HG02943 (cell line): ENCODE results near the gene PNPLA3.

ENCODE experiments used
- ATAC-seq: cut with Tn5 transposase; IDR thresholded peaks from one replicate; pipeline ENCODE4 v1.9.1; 2021; ENCODE audit warnings: mild to moderate bottlenecking, low read depth, moderate library complexity; ENCODE audit not compliant: unreplicated experiment

PNPLA3 gene

DNA sequence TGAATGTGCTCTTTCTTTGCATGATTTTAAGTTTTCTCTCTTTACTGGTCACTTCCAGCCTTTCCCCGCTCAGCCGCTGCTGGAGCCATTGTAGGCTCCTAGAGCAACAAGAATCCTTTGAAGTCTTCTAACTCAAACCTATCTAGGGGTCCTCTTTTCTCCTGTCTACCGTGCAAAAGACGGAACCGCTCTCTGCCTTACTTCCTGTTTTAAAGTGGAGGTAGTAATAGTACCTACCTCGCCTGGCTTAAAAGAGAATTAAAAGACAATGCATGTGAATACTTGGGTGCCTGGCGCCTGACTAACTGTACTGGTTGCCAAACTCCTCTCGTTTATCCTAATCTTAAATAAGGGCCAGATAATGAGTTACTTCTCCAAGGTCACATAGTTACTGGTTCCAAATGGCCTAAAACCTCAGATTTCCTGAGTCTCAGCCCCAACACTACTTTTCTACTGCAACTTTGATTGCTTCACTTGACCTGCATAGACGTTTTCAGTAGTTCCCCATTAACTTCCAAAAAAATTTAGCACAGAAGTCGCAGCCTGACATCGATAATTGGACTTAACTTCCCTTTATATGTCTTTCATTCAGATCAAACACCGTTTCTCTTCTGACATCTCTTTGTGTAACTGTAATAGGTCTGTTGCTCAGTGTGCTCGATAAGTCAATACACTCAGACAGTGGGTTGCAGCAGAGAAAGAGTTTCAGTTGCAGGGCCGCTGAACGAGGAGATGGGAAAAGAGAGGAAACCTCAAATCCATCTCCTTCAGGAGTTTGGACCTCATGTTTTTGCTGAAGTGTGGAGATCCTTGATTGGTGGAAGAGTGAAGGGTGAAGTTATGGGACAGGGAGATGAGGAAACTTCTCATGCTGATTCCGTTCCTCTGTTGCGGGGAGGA lies 32.5 kb downstream of the PNPLA3 start:
- ATAC-seq = no peak

DNA sequence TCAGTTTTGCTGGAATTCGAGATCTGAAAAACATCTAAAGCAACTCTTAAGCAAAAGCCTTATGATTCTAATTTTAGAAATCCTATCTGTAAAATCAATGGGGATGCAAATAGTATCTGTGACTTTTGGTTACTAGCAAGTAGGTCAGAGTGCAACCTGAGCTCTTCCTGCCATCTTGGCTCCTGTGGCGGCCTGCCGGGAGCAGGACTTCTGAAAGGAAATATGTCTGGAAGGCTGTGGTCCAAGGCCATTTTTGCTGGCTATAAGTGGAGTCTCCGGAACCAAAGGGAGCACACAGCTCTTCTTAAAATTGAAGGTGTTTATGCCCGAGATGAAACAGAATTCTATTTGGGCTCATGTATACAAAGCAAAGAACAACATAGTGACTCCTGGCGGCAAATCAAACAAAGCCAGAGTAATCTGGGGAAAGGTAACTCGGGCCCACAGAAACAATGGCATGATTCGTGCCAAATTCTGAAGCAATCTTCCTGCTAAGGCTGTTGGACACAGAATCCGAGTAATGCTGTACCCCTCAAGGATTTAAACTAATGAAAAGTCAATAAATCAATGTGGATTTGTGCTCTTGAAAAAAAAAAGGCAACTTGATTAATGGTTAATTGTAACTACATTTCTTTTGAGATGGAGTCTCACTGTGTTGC lies 33.3 kb downstream of the PNPLA3 start:
- no peak for ATAC-seq

DNA sequence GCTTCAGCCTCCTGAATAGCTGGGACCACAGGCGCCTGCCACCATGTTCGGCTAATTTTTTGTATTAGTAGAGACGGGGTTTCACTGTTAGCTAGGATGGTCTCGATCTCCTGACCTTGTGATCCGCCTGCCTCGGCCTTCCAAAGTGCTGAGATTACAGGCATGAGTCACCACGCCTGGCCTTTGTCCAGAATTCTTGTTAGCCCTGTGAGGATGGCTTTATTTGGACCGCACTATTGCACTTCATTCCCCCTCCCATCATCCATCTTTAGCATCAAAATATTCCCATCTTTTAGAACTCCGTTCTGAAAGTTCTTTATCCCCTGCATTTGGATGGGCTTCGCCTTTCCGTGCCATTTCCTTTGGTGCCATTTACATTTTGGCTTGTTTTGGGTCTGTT lies 34.3 kb downstream of the PNPLA3 start:
- no peak for ATAC-seq

DNA sequence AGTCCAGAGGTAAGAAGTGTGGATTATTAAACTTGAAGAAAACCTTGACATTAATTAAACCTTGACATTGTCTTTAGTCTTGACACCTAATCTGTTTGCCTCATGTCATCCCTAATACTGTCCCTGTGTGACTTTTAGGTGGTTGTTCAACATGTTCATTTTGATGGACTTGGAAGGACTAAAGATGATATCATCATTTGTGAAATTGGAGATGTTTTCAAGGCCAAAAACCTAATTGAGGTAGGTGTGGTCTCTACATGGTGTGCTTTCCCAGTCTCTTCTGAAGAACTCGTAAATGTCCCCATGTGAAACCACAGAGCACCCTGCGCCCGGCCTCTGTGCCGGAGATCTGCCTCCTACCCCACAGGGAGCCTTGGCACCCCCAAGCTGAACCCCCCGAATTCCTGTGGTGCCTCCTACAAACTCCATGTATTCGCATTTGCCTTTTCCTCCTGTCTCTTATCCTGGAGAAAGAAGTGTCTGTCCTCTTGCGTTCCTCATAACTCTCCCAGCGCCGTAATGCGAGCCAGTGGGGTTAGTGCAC lies 40.8 kb downstream of the PNPLA3 start:
- ATAC-seq = no peak

DNA sequence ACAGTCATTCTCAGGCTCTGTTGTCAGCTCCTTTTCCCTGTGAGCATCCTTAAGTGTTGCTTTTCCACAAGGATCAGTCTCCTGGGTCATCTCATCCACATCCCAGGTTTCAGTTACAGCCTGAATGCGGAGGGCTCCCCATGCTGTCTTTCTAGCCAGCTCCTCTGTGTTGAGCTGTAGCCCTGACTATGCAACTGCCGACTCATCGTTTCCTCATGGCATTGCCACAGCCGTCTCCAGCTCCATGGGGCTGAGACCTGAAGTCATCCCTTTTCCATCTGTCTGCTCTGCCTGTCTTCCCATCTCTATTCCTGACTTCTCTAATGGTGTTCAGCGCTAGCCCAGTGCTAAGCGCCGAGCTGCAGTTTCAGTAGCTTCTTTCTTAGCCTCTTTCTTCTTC lies 43.5 kb downstream of the PNPLA3 start:
- no peak for ATAC-seq

DNA sequence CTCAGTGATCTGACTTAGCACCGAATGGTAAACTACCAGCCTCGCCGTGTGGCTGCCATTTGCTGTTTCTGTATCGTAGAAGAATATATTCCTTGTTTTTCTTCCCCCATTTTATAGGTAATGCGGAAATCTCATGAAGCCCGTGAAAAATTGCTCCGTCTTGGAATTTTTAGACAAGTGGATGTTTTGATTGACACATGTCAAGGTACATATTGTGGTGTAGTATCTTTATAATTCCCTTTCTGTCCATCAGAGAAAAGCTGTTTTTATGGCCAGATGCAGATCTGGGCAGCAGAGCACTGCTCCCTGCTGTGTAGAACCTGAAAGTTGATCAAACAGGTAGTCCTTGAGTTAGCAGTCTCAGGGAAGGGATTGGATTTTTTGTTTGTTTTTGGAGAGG lies 45.0 kb downstream of the PNPLA3 start:
- ATAC-seq = no peak

DNA sequence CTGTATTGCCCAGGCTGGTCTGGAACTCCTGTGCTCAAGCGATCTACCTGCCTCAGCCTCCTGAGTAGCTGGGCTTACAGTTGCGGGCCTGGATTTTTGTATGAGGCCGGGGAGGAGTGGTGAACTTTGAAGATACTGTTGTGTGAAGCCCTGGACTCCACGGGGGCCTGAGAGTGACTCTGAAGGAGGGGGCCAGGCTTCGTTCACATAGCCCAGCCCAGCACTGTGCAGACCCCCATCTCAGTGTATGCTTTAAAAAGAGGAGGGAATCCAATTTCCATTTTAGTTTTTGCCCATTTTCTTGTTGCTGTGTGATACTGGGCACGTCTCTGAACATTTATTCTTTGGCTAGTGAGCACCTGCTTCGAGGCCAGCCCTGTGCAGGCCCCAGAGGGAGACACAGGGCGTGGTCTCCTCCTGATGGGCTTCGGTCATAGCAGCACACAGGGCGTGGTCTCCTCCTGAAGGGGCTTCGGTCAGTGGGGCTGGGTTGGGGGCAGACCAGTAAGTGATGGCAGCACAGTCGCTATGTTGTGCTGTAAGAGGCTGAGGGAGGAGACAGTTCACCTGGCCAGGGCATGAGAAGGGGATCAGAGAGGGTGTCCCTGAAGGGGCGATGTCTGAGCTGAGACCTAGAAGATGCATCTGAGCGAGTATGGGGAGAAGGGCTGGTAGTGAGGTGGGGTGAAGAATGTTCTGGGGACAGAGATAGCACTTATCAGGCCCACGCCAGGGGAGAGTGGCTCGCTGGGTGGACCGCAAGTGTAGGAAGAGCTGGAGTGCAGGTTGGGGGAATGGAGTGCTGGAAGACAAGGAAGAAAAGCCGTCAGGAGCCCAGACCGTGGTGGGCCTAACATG lies 45.6 kb downstream of the PNPLA3 start:
- ATAC-seq = no peak

DNA sequence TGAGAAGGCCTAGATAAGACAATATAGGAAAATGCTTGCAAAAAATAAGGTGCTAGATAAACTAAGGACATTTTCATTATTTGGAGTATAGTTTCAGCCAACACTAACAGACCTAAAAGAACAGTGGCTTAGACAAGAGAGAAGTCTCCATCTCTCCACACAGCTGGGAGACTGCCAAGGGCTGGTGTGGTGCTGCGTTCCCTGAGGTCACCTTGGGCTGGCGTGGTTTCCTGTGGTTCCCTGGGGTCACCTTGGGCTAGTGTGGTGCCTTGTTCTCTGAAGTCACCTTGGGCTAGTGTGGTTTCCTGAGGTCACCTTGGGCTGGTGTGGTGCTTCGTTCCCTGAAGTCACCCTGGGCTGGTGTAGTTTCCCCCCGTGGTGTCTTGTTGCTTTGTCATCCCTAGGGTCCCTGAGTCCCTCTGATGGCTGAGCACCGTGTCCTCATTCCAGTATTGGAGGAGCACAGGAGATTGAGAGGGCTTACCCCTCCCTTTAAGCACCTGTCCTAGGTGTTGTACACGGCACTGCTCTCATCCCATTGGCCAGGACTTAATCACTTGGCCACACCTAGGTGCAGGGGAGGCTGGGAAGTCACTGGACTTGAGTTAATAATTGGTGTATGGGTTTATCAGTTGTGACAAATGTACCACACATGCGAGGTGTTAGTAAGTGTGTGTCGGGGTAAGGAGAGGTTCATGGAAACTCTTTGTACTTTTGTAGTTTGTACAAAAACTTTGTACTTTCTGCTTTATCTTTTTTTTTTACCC lies 46.6 kb downstream of the PNPLA3 start:
- ATAC-seq = no peak

DNA sequence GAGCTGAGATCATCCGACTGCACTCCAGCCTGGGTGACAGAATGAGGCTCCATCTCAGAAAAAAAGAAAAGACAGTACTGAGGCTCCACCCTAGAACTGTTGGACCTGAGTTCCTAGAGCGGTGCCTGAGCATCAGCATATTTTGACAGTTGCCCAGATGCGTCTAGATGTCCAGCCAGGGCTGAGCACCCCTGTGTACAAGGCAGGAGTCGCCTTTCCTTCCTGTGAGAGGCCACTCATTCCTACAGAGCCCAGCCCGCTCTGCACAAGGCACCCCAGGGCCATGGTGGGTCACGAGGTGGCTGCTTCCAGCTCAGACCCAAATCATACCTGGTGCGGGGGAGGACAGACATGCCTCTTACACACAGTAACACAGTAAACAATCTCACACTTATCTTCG lies 47.5 kb downstream of the PNPLA3 start:
- ATAC-seq = no peak

DNA sequence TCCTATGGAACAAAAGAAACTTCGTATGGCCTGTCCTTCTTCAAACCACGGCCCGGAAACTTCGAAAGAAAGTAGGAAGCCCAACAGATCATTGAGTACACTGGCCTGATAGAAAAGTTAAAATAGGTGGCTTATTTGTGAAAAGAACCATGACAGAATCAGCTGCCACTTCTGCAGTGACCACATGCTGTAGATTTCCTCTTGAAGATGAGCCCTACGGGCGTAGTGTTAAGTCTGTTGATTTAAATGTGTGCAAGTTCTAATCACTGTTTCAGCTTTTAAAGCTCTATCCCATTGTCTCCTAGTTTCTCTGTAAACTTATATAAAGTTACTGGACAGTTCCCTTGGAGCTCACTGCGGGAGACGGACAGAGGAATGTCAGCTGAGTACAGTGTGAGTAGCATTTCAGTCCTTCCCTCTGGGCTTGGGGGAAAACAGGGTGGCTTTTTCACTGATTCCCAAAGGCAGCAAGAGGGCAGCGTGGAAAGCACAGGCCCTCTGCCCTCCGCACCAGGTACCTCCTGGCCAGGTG lies 49.4 kb downstream of the PNPLA3 start:
- no peak for ATAC-seq

DNA sequence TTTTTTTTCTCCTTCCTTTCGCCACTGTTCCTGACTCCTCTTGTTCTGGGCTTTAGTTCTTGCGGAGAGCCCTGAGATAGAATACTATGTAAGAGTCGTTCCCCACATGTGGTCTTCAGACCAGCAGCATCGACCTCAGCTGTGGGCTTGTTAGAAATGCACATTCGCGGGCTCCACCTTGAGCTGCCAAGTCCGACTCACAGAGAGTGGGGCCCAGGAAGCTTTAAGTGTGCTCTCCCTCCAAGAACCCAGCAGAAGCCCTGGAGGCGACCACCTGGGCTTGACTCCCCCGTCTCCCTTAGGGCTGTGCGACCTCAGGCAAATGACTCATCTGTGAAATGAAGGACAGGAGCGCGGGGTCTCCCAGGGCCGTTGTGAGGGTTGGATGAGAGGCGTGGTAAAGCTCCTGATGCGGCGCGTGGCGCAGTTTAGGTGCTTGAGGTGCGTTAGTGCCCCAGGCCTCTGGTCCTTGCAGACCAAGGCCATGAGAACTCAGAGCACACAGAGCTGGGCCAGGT lies 50.5 kb downstream of the PNPLA3 start:
- no peak for ATAC-seq

DNA sequence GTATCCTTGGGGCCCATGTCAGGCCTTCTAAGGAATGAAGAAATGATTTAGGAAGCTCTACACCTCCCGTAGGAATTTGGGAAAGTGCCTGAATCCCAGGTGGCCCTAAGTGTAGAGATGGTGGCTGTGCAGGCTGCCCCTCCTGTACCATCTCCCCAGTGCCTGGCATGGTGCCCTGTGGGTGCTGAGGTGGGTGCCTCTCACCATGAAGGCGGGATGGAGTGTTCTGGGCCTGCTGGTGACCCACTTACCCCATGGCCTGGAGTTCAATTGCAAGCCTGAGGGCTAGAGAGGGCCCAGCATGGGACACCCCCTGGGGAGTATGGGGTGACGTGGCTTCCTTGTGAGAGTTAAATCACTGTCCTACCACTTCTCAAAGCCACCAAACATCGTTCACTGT lies 51.4 kb downstream of the PNPLA3 start:
- ATAC-seq = no peak

DNA sequence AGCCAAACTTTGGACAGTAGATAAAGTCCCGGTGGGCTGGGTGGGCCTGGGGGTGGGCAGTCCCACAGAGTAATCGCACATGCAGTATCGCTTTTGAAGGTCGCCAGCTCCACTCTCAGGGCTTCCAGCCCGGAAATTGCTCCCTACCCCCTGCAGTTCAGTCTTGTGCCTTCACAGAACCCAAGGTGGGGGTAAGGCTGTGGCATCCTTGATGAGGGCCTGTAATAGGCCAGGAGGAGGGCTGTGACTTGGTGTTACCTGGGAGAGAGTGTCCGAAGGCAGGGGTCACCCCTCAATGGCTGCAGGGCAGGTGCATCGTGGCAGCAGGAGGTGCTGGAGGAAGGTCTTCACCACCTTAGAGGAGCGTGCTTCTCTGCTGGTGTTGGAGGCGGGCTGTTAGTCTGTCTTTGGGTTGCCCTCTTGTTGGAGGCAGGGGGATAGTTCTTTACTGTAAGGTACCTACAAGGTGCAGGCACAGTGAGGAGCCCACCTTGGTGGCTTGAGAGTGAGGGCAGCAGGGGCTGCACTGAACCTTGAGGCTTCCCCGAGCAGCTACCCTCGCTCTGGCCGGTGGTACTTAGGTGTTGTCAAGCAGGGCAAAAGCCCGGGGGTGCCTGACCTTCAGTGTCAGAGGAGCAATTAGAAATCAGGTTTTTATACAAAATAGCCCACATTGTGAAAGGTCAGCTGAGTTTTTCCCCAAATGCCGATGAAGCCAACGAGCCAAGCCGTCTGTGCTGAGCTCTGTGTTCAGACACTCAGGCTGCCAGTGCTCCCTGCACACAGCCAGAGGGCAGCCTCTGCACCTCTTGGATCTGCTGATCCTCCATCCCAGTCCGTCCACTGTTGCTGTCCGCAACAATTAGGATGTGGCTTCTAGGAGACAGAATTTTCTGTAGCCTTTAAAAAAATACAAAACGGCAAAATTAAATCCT lies 53.5 kb downstream of the PNPLA3 start:
- no peak for ATAC-seq

DNA sequence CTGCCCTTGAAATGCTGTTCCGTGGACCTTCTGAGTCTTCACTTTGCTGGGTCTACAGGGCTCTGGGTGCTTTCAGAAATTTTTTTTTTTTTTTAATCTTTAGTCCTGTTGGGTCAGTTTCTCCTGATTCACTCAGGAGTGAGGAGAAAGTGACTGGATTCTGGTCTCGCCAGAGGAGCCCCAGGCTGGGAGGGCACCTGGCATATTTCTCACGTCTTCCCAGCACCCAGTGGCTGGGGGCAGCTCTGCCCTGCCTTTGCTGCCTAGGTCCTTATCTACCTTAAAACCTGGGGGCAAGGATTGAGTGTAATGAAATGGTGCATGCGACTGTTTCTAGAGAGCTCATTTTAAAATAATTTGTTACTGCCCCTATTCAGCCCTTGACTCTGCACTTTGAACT lies 55.0 kb downstream of the PNPLA3 start:
- ATAC-seq = no peak

DNA sequence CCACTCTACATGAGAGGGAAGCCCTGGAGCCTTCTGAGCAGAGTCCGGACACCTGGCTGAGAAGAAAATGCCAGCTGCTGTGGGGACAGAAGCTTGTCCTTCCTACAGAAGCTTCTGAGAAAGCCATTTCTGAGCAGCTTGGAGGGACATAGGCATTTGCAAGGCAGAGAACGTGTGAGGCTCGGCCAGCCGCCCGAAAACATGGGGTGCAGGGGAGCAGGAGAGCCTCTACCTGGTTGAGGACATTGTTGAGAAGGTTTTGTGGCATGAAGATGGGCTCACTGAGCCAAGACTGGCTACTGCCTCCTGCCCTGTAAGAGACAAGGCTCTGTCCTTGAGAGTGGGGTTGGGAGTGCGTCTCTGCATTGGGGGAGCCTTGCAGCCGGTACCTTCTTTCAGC lies 57.0 kb downstream of the PNPLA3 start:
- no peak for ATAC-seq

DNA sequence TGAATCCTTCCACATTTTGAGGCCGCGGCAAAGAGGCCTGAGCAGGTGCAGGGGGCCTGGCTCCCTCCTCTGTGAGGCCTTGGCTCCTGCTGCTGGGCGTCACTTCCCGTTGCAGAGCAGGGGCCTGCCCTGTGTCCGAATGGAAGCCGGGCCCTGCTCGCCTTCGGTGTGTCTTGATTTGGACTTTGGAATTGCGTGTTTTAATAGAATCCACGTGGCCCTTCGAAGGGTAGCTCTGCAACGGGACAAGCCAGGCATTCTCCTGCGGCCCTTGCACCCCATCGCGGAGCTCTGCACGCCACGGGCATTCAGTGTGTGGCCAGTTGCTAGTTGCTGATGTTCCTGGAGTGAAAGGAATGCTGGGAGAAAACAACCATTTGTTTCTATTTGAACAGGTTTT lies 57.4 kb downstream of the PNPLA3 start:
- no peak for ATAC-seq

DNA sequence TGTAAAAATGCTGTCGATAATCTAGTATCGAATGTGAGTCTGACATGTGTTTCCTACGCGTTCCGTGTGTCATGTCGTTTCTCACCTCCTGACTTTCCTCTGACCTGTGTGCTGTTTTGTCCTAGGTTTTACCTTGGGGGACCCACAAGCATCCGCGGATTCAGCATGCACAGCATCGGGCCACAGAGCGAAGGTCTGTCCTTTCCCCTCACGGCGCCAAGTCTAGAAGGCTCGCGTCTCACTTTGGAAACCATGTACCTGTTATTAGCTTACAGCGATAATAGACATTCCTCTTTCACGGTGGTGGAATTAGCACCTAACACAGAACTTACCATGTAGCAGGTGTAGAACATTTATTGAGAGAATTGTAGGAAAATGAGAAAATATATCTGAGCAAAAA lies 60.2 kb downstream of the PNPLA3 start:
- ATAC-seq = no peak

DNA sequence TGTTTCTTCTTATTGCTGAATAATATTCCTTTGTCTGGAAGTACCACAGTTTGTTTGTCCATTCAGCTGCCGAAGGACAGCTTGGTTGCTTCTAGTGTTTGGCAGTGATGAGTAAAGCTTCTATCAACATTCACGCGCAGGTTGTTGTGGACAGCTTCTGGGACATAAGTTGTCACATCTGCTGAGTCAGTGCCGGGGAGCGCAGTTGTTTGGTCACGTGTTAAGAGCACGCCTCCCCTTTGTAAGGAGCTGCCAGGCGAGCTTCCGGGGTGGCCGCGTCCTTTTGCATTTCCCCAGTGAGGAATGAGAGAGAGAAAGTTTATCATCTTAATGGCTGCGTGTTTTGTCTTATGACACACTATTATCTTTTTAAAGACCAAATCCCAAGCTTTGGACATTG lies 61.9 kb downstream of the PNPLA3 start:
- no peak for ATAC-seq
